Body of pancreas (tissue), 4 donors: ENCODE data around the gene KCNC3. TPM values are rescaled to one million over a fixed set of nuclear protein-coding genes. Genes with fewer than 3 reads are reported as not detected.

Source experiments
- ATAC-seq: fragments of 150-250 bp; one replicate; pipeline ENCODE4 v1.9.1; 2016
- DNase-seq, 4 donors: peaks; one replicate each; pipeline ENCODE4 v3.0.0-alpha.2; 2019
- H3K27ac ChIP-seq, 4 donors: fragments of 200-600 bp; sonication (generic); 1 replicate in 3 of 4; 2 replicates in 1 of 4; pipeline versions ENCODE4 v1.5.1 to v1.6.1; 2016 to 2019; ENCODE audit warnings: mild to moderate bottlenecking in 1 of 4, mixed read lengths in 1 of 4, moderate library complexity in 1 of 4
- H3K27me3 ChIP-seq, 2 donors: fragments of 200-600 bp; sonication (generic); one replicate each; pipeline ENCODE4 v1.6.0; 2016; ENCODE audit warnings: mild to moderate bottlenecking in 1 of 2
- H3K36me3 ChIP-seq, 2 donors: fragments of 200-600 bp; sonication (generic); replicated peaks in 1 of 2; 2 replicates each; pipeline ENCODE4 v1.5.1; 2016; ENCODE audit warnings: low read depth in 2 of 2; ENCODE audit not compliant: insufficient read depth in 1 of 2
- H3K4me1 ChIP-seq: fragments of 200-600 bp; sonication (generic); one replicate; pipeline ENCODE4 v1.6.0; 2016
- H3K4me3 ChIP-seq, 2 donors: fragments of 200-600 bp; sonication (generic); 1 replicate in 1 of 2; 2 replicates in 1 of 2; pipeline ENCODE4 v1.5.1; 2016 to 2019
- H3K9me3 ChIP-seq, 3 donors: fragments of 200-600 bp; sonication (generic); 1 replicate in 2 of 3; 2 replicates in 1 of 3; pipeline ENCODE4 v1.5.1; 2016
- POLR2A ChIP-seq, 3 donors: fragments of 450-650 bp; IDR thresholded peaks; one replicate each; pipeline ENCODE4 v1.6.1; 2016; ENCODE audit warnings: antibody characterized with exemption in 3 of 3, mild to moderate bottlenecking in 2 of 3
- WGBS, 2 donors: methylation state at CpG; one replicate each; pipeline ENCODE4 v1.1.5; 2017; 5-methylcytosine and 5-hydroxymethylcytosine counted together
- intact Hi-C: fragments of 100-400 bp; cut with DNase I; formaldehyde crosslinking; loops from one replicate; pipeline ENCODE4 v1.15.1; 2023
- total RNA-seq, 2 donors: library from RNA; depleted of rRNA; stranded (reverse); fragments of >200 nt; gene quantifications; one replicate each; pipeline ENCODE4 v1.1.0, GENCODE V29; 2016
- TF ChIP-seq, protein P1 (sequence below), 7 experiments: fragments of 450-650 bp in 4 of 7; fragments of 200-600 bp in 3 of 7; sonication (generic) in 3 of 7; IDR thresholded peaks; one replicate each; pipeline ENCODE4 v1.5.1; 2016 to 2019; ENCODE audit warnings: antibody characterized with exemption in 7 of 7

Gene KCNC3
- total RNA-seq, 2 donors from 2014 or later, result 1.8 to 6.3 TPM

DNA sequence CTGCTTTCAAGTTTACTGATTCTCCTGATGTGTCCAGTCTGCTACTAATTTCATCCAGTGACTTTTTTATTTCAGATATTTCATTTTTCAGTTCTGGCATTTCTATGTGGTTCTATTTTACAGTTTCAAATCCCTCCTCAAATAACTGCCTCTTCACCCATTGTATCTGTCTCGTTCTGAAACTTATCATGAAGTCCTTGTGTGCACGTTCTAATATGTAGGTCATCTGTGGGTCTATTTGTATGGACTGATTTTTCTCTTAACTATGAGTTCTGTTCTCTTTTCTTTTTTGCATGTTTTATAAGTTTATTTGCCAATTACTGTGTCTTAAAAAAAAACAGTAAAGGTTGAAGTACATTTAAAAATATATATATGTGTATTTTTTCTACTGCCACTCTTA is 43.3 kb downstream of the KCNC3 start:
- no peaks in the 10 kb centered on the region for H3K27me3 ChIP-seq
- DNase-seq (no peak), ATAC-seq (no peak)
- H3K4me1 ChIP-seq, result no peaks in the 10 kb centered on the region
- intact Hi-C loops, result no loop called here
- no peak overlapping the region for H3K4me3 ChIP-seq
- H3K36me3 ChIP-seq, result peaks cover 5 to 12% of the 10 kb centered on the region in 2 donors
- TF ChIP-seq POLR2A (IDR thresholded peaks at IDR 0.05), result no peak
- TF ChIP-seq, protein P1, sequence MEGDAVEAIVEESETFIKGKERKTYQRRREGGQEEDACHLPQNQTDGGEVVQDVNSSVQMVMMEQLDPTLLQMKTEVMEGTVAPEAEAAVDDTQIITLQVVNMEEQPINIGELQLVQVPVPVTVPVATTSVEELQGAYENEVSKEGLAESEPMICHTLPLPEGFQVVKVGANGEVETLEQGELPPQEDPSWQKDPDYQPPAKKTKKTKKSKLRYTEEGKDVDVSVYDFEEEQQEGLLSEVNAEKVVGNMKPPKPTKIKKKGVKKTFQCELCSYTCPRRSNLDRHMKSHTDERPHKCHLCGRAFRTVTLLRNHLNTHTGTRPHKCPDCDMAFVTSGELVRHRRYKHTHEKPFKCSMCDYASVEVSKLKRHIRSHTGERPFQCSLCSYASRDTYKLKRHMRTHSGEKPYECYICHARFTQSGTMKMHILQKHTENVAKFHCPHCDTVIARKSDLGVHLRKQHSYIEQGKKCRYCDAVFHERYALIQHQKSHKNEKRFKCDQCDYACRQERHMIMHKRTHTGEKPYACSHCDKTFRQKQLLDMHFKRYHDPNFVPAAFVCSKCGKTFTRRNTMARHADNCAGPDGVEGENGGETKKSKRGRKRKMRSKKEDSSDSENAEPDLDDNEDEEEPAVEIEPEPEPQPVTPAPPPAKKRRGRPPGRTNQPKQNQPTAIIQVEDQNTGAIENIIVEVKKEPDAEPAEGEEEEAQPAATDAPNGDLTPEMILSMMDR (IDR thresholded peaks at IDR 0.05), result no peak
- H3K9me3 ChIP-seq, result peaks cover 0 to 11% (median 0%) of the 10 kb centered on the region in 3 donors
- H3K27ac ChIP-seq, result no peak overlapping the region
- 83 to 92% methylated on average over 2 of the region's 2 CpGs for WGBS, 2 donors

DNA sequence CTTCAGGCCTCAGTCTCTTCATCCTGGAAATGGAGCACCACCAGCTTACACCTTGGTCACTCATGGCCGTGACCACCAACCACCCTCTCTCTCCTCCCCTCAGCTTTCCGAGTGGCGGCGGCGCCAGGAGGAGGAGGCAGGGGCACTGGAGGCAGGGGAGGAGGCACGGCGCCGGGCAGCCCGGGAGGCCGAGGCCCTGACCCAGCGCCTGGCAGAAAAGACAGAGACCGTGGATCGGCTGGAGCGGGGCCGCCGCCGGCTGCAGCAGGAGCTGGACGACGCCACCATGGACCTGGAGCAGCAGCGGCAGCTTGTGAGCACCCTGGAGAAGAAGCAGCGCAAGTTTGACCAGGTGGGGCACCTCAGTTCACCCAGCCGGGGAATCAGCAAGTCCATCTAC is 47.7 kb downstream of the KCNC3 start:
- no peak for ATAC-seq
- H3K9me3 ChIP-seq, result peaks cover 0 to 11% (median 0%) of the 10 kb centered on the region in 3 donors
- intact Hi-C loops, result no loop called here
- no peaks in the 10 kb centered on the region for H3K4me1 ChIP-seq
- no peak for DNase-seq
- TF ChIP-seq, protein P1 (IDR thresholded peaks at IDR 0.05), result no peak
- no peak for TF ChIP-seq POLR2A (IDR thresholded peaks at IDR 0.05)
- H3K4me3 ChIP-seq, result no peak overlapping the region
- no peak overlapping the region for H3K27ac ChIP-seq
- H3K27me3 ChIP-seq, result no peaks in the 10 kb centered on the region
- 92 to 95% methylated on average over 20 of the region's 22 CpGs for WGBS, 2 donors
- H3K36me3 ChIP-seq, result peaks cover 3 to 8% of the 10 kb centered on the region in 2 donors

DNA sequence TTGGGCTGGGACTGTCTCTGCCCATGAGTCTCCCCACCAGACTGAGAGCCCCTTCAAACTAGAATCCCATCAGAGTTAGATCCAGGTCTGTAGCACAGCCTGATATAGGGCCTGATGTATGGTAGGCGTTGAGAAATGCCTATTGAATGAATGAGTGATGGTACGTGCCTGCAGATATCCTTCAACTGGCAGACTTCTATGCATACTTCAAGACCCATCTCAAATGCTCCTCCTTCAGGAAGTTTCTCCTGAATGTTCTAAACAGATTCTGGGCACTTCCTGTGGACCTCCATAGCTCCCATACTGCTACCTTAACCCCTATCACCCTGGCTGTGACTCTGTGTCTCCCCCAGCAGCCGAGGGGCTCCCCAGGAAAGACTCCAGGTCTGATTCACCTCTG is 48.2 kb downstream of the KCNC3 start:
- H3K4me3 ChIP-seq, result no peak overlapping the region
- H3K4me1 ChIP-seq, result no peaks in the 10 kb centered on the region
- TF ChIP-seq, protein P1 (IDR thresholded peaks at IDR 0.05), result no peak
- no peak for TF ChIP-seq POLR2A (IDR thresholded peaks at IDR 0.05)
- 64 to 69% methylated on average over 3 of the region's 3 CpGs for WGBS, 2 donors
- no peak for ATAC-seq
- H3K9me3 ChIP-seq, result peaks cover 0 to 11% (median 0%) of the 10 kb centered on the region in 3 donors
- intact Hi-C loops, result no loop called here
- no peaks in the 10 kb centered on the region for H3K27me3 ChIP-seq
- H3K27ac ChIP-seq, result no peak overlapping the region
- H3K36me3 ChIP-seq, result peaks cover 0 to 6% of the 10 kb centered on the region in 2 donors
- no peak for DNase-seq

DNA sequence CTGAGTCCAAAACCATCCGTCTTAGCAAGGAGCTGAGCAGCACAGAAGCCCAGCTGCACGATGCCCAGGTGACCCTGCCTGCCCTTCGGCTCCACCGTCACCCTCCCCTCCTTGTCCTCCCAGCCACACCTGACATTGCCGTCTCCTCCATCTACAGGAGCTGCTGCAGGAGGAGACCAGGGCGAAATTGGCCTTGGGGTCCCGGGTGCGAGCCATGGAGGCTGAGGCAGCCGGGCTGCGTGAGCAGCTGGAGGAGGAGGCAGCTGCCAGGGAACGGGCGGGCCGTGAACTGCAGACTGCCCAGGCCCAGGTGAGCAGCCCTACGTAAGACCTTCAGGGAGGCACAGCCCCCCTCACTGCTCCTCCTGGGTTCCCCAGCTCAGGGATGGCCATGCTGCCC is 49.1 kb downstream of the KCNC3 start:
- no peak overlapping the region for H3K4me3 ChIP-seq
- H3K36me3 ChIP-seq, result peaks cover 0 to 6% of the 10 kb centered on the region in 2 donors
- no peaks in the 10 kb centered on the region for H3K27me3 ChIP-seq
- WGBS, 2 donors, result 91% methylated on average over 10 of the region's 14 CpGs; no CpG with 5 or more reads in 1 of the 2 donors
- no peak for TF ChIP-seq POLR2A (IDR thresholded peaks at IDR 0.05)
- TF ChIP-seq, protein P1 (IDR thresholded peaks at IDR 0.05), result no peak
- H3K27ac ChIP-seq, result no peak overlapping the region
- no peaks in the 10 kb centered on the region for H3K4me1 ChIP-seq
- peaks cover 0 to 3% (median 0%) of the 10 kb centered on the region in 3 donors for H3K9me3 ChIP-seq
- DNase-seq (no peak), ATAC-seq (no peak)
- intact Hi-C loops, result no loop called here

DNA sequence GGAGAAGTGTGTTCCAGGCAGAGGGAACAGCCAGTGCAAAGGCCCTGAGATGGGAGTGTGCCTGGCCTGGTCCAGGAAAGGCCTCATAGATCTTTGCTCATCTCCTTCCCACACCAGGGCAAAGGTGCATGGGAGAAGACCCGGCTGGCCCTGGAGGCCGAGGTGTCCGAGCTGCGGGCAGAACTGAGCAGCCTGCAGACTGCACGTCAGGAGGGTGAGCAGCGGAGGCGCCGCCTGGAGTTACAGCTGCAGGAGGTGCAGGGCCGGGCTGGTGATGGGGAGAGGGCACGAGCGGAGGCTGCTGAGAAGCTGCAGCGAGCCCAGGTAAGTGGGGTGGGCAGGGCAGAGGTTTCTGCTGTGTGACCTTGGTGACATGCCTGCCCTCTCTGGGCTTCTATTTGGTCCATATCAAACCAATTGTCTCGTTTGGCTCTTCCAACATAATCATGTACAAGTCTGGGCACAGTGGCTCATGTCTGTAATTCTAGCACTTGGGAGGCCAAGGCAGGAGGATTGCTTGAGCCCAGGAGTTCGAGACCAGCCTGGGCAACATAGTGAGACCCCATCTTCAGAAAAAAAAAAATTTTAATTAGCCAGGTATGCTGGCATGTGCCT is 51.1 kb downstream of the KCNC3 start:
- Histone ChIP-seq H3K4me1 (no peaks in the 10 kb centered on the region), H3K27ac (no peak overlapping the region), H3K27me3 (no peaks in the 10 kb centered on the region), H3K36me3 (peaks cover 0 to 4% of the 10 kb centered on the region in 2 donors), H3K9me3 (no peaks in the 10 kb centered on the region), H3K4me3 (no peak overlapping the region)
- 74 to 88% methylated on average over 4 to 14 of the region's 14 CpGs for WGBS, 2 donors
- intact Hi-C loops, result no loop called here
- TF ChIP-seq, protein P1 (IDR thresholded peaks at IDR 0.05), result no peak
- no peak for TF ChIP-seq POLR2A (IDR thresholded peaks at IDR 0.05)
- ATAC-seq, result no peak
- DNase-seq, result no peak
